DMS153 treated with DMSO at 0.1 percent for 48 hours (cell line): ENCODE measurements around the gene SETBP1.
A peak's percentile ranks its signal among the peaks of the same experiment; 100 is the strongest.

ENCODE experiments used
- DNase-seq: peaks from one replicate; lab custom pipeline; 2025; ENCODE audit not compliant: unreplicated experiment; lab: John Stamatoyannopoulos, UW

SETBP1 gene

GRCh38 chr18:44921974-44922373 is 241.3 kb downstream of the SETBP1 start:
- no peak for DNase-seq

- no peak for DNase-seq
Observed at GRCh38 chr18:44922968-44923367, 242.3 kb downstream of the SETBP1 start.

GRCh38 chr18:44924785-44925499 is 244.3 kb downstream of the SETBP1 start:
- no peak for DNase-seq

DNA sequence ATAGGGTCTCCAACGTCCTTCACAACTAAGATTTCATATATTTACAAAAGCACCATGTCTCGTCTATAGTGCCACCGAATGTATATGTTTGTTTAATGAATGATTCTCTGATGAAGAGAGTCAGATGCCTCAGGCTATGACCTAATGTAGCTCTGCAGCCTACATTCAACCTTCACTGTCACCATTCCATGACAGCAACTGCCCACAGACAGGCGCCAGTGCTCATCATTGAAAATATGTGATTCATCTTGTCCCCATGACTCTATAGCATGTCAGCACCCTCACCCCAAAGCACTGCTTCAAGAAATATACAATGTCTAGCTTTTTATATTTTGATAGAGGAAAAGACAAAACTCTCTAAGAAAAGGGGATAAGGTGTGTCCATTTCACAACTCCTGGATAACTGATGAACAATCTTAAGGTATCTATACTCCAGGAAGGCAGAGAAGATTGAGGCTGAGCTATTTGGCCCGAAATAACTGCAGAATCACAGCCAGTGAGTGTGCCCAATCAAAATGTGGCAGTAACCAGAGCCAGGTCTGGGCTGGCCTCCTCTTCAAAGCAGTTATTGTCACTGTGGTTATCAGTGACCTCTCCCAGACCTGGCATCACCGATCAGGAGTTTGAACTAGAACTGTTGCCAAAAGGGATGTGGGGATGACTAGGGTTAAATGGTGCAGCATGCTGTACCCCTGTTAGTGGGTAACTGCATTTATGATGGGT is 246.6 kb downstream of the SETBP1 start:
- DNase-seq: no peak

- DNase-seq: no peak
Observed at GRCh38 chr18:44934901-44935300, 254.2 kb downstream of the SETBP1 start.

GRCh38 chr18:44935455-44935854 is 254.8 kb downstream of the SETBP1 start:
- no peak for DNase-seq

DNA sequence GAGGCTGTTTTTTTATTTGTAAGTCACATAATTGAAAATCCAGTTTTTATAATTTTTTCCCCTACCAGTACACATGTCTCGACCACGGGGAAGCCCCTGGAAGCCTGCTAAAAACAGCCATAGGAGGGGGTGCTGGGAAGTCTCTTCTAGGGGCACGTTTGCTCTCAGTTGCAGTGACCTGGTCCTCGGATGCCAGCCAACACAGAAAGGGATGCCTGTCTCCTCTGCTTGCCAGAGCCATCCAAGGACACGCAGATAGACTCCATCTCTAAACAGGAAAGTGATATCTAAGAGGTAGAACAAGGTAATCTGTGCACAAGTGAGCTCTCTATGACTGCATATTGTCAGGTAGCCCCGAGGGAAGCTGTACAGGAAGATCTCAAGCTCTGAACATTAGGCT is 255.8 kb downstream of the SETBP1 start:
- no peak for DNase-seq

DNA sequence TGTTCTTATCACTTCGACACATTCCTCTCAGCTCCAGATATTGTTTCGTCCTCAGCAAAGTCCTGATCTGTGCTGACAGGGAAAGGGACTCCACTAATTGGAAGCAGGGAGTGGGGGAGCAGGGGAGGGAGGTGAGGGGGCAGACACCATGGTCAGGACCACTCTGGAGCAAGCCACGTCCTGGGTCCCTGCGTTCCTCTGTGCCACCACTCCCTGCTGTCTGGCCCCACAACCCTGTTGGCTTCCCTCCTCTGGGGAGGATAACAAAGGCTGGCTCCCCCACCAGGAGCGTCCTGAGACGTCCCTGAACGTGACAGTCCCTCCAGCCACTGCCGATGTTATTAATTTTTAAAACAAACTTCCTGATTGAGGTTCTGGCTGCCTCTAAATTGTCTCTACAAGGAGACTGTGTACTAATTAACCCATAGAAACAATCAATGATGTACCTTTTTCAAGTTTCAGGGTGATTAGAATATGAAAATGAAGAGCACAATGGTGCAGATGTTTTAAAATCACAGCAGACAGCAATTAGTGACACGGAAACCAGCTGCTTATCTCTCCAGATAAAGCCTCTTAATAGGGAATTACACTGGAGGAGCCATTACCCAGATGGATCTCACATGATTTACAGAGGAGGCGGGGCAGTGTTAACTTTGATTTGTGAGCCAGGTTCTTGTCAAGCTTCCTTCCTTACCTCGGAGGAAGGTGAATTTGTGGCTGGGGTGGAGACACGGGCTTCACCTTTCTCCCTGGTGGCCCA is 257.5 kb downstream of the SETBP1 start:
- peak; percentile 82 for DNase-seq

DNA sequence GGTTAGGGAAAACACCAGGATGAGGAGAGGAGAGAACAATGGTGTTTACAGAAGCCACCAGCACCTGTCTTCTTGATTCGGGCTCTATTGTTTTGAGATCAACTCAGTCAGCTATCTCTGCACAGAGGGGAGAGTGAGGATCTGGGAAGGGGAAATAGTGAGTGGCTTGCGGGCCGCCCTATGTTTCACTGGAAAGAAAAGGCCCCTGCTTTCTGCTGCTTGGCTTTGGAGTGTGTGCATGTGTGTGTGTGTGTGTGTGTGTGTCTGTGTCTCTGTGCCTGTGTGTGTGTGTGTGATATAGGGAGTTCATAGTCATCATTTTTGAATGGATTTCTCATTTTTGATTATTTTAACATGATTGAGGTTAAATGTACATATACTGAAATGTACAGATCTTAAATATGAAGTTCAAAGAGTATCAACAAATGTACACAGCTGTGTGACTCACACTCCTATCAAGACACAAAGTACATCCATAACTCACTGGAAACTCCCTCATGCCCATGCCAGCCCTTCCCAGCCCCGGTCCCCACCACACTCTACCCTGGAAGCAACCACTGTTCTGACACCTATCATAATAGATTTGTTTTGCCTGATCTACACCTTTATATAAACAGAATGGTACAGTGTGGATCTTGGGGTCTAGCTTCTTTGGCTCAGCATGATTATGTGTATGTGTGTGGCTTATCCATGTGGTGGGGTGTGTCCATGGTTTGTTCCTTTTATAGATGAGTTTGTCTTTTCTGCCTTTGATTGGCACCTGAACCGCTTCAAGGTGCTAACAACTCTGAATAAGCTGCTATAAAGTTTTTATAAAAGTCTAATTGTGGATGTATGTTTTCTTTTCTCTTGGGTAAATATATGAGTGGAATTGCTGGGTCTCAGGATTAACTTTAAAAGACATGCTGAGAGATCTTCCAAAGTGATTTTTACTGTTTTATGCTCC is 258.3 kb downstream of the SETBP1 start:
- no peak for DNase-seq

DNA sequence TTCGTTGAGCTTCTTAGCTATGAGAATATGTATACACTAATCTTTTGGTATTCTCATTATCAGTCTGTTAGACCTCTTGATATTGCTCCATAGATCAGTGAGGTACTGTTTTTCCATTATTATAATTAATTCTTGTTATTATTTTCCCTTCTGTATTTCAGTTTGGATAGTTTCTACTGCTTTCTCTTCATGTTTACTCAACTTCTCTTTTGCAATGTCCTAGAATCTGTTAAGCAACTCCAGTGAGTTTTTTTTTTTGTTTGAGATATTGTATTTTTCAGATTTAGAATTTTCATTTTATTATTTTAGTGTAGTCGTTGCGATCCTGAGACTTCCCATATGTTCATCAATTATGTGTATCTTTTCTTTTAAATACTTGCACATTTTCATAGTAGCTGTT is 260.8 kb downstream of the SETBP1 start:
- no peak for DNase-seq

DNA sequence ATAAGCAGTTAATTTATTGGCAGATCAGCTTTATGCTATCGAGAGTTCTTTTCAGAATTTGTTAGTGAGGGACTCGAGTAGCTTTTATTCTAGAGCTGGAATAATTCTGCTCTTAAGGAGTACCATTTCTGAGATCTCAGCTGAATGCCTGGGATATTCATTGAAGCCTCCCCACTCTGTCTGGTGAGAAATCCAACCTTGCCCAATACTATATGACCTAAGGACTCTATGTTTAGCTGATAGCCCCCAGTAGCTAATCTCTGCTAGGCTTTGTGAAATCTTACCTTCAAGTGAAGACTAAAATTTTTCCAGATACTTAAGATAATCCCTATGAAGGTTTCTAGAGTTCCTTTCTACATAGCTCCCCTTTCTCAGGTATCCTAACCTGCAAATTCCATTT is 261.4 kb downstream of the SETBP1 start:
- DNase-seq: no peak

DNA sequence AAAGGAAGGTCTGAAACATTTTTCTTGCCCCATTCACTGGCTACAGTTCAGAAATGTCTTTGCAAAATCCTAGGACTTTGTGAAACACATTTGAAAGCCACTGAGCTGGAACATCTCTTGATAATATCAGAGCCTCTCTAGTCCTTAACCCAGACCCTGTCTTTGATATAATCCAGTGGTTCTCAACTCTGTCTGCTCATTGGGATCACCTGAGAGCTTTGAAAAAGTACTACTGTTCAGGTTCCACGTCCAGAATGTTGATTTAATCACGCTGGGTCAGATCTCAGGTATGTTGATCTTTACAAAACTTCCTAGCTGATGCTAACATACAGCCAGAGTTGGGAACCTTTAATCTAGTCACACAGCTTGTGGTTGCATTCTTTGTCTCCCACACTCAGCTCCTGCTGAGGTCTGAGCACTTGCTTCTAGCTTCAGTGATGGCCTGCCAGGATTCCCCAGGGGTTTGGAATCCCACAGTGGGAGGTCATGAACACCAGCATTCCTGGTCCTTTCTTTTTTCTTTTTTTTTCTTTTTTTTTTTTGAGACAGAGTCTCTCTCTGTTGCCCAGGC is 262.7 kb downstream of the SETBP1 start:
- no peak for DNase-seq

GRCh38 chr18:44944461-44944860 is 263.8 kb downstream of the SETBP1 start:
- DNase-seq: no peak

- DNase-seq: peak; percentile 80
Observed at GRCh38 chr18:44945888-44946401, 265.3 kb downstream of the SETBP1 start.

DNA sequence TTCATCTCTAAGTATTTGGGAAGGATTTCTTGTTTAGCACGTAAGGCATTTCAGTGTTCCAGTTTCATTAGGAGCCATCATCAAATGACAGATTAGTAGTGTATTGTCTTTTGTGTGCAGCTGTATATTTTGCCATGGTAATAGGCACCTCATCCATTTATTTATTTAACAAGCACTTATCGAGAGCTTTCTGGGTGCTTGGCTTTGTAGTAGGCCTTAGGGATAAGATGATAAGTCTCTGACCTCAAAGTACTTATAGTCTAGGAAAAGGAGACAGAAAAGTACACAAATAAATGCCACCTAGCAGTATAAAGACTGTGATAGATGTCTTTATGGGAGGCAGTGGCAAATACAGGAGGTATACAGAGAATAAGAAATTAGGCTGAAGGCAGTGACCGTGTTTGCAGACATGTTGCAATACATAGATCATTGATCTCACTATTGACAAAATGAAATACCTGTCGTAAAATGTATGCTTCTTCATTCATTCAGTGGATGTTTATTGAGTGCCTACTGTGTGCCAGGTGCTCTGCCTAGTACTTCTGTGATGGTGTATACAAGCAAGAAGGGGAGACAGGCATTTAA is 265.9 kb downstream of the SETBP1 start:
- DNase-seq: peak; percentile 99

DNA sequence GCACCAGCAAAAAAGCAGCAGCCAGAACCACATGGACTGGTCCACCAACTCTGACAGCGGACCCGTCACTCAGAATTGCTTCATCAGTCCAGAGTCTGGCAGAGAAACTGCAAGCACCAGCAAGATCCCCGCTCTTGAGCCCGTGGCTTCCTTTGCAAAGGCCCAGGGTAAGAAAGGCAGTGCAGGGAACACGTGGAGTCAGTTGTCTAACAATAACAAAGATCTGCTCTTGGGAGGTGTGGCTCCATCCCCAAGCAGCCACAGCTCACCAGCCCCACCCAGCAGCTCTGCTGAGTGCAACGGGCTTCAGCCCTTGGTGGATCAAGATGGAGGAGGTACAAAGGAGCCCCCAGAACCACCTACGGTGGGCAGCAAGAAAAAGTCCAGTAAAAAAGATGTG is 269.3 kb downstream of the SETBP1 start:
- no peak for DNase-seq

GRCh38 chr18:44950685-44951195 is 270.1 kb downstream of the SETBP1 start:
- no peak for DNase-seq

DNA sequence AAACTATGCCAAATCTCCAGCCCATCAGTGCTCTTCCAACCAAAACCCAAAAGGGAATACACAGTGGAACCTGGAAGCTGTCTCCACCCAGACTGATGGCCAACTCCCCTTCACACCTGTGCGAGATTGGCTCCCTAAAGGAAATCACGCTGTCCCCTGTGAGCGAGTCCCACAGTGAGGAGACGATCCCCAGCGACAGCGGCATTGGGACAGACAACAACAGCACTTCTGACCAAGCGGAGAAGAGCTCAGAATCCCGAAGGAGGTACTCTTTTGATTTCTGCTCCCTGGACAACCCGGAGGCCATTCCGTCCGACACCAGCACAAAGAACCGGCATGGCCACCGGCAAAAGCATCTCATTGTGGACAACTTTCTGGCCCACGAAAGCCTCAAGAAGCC is 271.1 kb downstream of the SETBP1 start:
- no peak for DNase-seq

- DNase-seq: no peak
Observed at GRCh38 chr18:44954257-44954656, 273.6 kb downstream of the SETBP1 start.

- DNase-seq: no peak
Observed at GRCh38 chr18:44955825-44956224, 275.1 kb downstream of the SETBP1 start.
